ENCODE measurements around the gene NDUFV1.
A peak's percentile ranks its signal among the peaks of the same experiment; 100 is the strongest.
"Not testable (repeated sequence)": the region's sequence is repeated elsewhere in the genome, so short reads cannot be mapped to it uniquely, and the experiment has no call there.

Gene NDUFV1

GRCh38 chr11:67627812-67628624 is 21.3 kb downstream of the NDUFV1 start:
- no peak for DNase-seq (ENCODE audit: low spot score)

- no peak for DNase-seq (ENCODE audit: low spot score)
These were observed 22.1 kb downstream of the NDUFV1 start for GRCh38 chr11:67628710-67629385.

- DNase-seq (ENCODE audit: low spot score) = peak; percentile 83
These were observed 22.9 kb downstream of the NDUFV1 start, which contains the start of gene NUDT8 for GRCh38 chr11:67629386-67630227. TSS of gene NUDT8 (minus strand) at chr11:67629937. CDS start at chr11:67629911, 26 bp downstream.

GRCh38 chr11:67630228-67630942 is 23.6 kb downstream of the NDUFV1 start:
- peak; percentile 95 for DNase-seq (ENCODE audit: low spot score)

GRCh38 chr11:67630943-67631331 is 24.2 kb downstream of the NDUFV1 start:
- DNase-seq (ENCODE audit: low spot score) = no peak

GRCh38 chr11:67631411-67631810 is 24.7 kb downstream of the NDUFV1 start:
- DNase-seq (ENCODE audit: low spot score) = no peak

GRCh38 chr11:67631853-67632174 is 25.1 kb downstream of the NDUFV1 start:
- DNase-seq (ENCODE audit: low spot score) = no peak

GRCh38 chr11:67632175-67632981 is 25.6 kb downstream of the NDUFV1 start:
- DNase-seq (ENCODE audit: low spot score) = no peak

- DNase-seq (ENCODE audit: low spot score) = no peak
These were observed 26.4 kb downstream of the NDUFV1 start for GRCh38 chr11:67632982-67633755.

- no peak for DNase-seq (ENCODE audit: low spot score)
These were observed 27.1 kb downstream of the NDUFV1 start for GRCh38 chr11:67633758-67634365.

- no peak for DNase-seq (ENCODE audit: low spot score)
These were observed 27.9 kb downstream of the NDUFV1 start for GRCh38 chr11:67634366-67635230.

- DNase-seq (ENCODE audit: low spot score) = no peak
These were observed 28.4 kb downstream of the NDUFV1 start for GRCh38 chr11:67635231-67635521.

GRCh38 chr11:67636962-67637361 is 30.2 kb downstream of the NDUFV1 start:
- no peak for DNase-seq (ENCODE audit: low spot score)

- not testable (repeated sequence) for DNase-seq (ENCODE audit: low spot score)
These were observed 30.7 kb downstream of the NDUFV1 start for GRCh38 chr11:67637441-67637840.

GRCh38 chr11:67638535-67639437 is 32.0 kb downstream of the NDUFV1 start:
- DNase-seq (ENCODE audit: low spot score) = no peak

- DNase-seq (ENCODE audit: low spot score) = no peak
These were observed 32.7 kb downstream of the NDUFV1 start, which contains the start of gene TBX10 for GRCh38 chr11:67639438-67639859. TSS of gene TBX10 (minus strand) at chr11:67639763. CDS start at chr11:67639472, 291 bp downstream.

- no peak for DNase-seq (ENCODE audit: low spot score)
These were observed 33.5 kb downstream of the NDUFV1 start for GRCh38 chr11:67640021-67640757.

All from pons (tissue), 1 donor.